ENCODE results near the gene CNOT4. TPM values are rescaled to one million over a fixed set of nuclear protein-coding genes. Genes with fewer than 3 reads are reported as not detected.

Gene CNOT4
- total RNA-seq = 4.2 and 14.3 TPM in 2 replicates

GRCh38 chr7:135509839-135510591, at the start of gene CNOT4:
CNOT4 (minus strand) TSS chr7:135510102; CDS start chr7:135438331, 71,771 bp downstream.

GRCh38 chr7:135557455-135558336, 47.8 kb upstream of the CNOT4 start, which contains the start of gene NUP205:
NUP205 (plus strand) TSS chr7:135557917; CDS start chr7:135557945, 28 bp downstream.

Other genes starting within 250 kb of the CNOT4 start
- gene NUP205, start 47.8 kb upstream of the CNOT4 start, total RNA-seq = 36.8 and 58.2 TPM in 2 replicates
- 5.2 and 9.6 TPM in 2 replicates for gene STMP1, start 152.4 kb upstream of the CNOT4 start, total RNA-seq
- not detected in 2 replicates for gene SLC13A4, start 218.1 kb upstream of the CNOT4 start, total RNA-seq
- gene FAM180A, start 238.7 kb upstream of the CNOT4 start, total RNA-seq = 0.06 and 0.16 TPM in 2 replicates

All from bladder microvascular endothelial cell (primary cell).